Heart left ventricle (tissue), 16 donors: ENCODE results near the gene NT5C2. TPM values are rescaled to one million over a fixed set of nuclear protein-coding genes. Genes with fewer than 3 reads are reported as not detected.
"Not testable (repeated sequence)": the region's sequence is repeated elsewhere in the genome, so short reads cannot be mapped to it uniquely, and the experiment has no call there.

Source experiments
- ATAC-seq, 4 donors: fragments of 200-7000 bp; cut with Tn5 transposase; one replicate each; pipeline ENCODE4 v1.9.1; 2020 to 2022; ENCODE audit warnings: moderate library complexity in 4 of 4, mild to moderate bottlenecking in 3 of 4, moderate number of reproducible peaks in 1 of 4
- DNase-seq, 5 donors: peaks; one replicate each; pipeline ENCODE4 v3.0.0-alpha.2; 2020
- H3K27ac ChIP-seq, 12 donors: fragments of 200-600 bp; sonication (generic) in 4 of 12; one replicate each; pipeline versions ENCODE4 v1.5.0 to v1.8.0; 2016 to 2022; ENCODE audit warnings: mild to moderate bottlenecking in 2 of 12
- H3K27me3 ChIP-seq, 9 donors: fragments of 200-600 bp; sonication (generic) in 2 of 9; one replicate each; pipeline versions ENCODE4 v1.5.1 to v1.8.0; 2016 to 2022; ENCODE audit warnings: mild to moderate bottlenecking in 3 of 9
- H3K36me3 ChIP-seq, 9 donors: fragments of 200-600 bp; sonication (generic) in 2 of 9; one replicate each; pipeline versions ENCODE4 v1.5.0 to v1.8.0; 2018 to 2022; ENCODE audit warnings: mild to moderate bottlenecking in 2 of 9
- H3K4me1 ChIP-seq, 12 donors: fragments of 200-600 bp; sonication (generic) in 4 of 12; one replicate each; pipeline versions ENCODE4 v1.5.0 to v1.8.0; 2016 to 2022; ENCODE audit warnings: mild to moderate bottlenecking in 3 of 12
- H3K4me3 ChIP-seq, 12 donors: fragments of 200-600 bp; sonication (generic) in 4 of 12; one replicate each; pipeline versions ENCODE4 v1.5.0 to v1.8.0; 2017 to 2022; ENCODE audit warnings: mild to moderate bottlenecking in 9 of 12, moderate library complexity in 4 of 12
- H3K9me3 ChIP-seq, 12 donors: fragments of 200-600 bp; sonication (generic) in 4 of 12; one replicate each; pipeline versions ENCODE4 v1.5.0 to v1.8.0; 2016 to 2022; ENCODE audit warnings: mild to moderate bottlenecking in 1 of 12
- POLR2A ChIP-seq, 2 donors: fragments of 450-650 bp; IDR thresholded peaks; one replicate each; pipeline ENCODE4 v1.6.1; 2017; ENCODE audit warnings: antibody characterized with exemption in 2 of 2, mild to moderate bottlenecking in 2 of 2, moderate library complexity in 2 of 2
- WGBS, 4 donors: extraction: QIAGEN DNeasy Blood & Tissue Kit in 2 of 4; methylation state at CpG; one replicate each; pipeline versions ENCODE4 v1.1.5 to v1.1.7; 2013 to 2018; 5-methylcytosine and 5-hydroxymethylcytosine counted together
- intact Hi-C, 10 donors: fragments of 100-400 bp; cut with DNase I; formaldehyde crosslinking; loops; one replicate each; pipeline versions ENCODE4 v1.11.1 to v1.14.2; 2022
- polyA plus RNA-seq, 2 donors: library from polyadenylated mRNA; stranded (reverse); fragments of 200-250 nt; gene quantifications; one replicate each; pipeline ENCODE4 v1.2.3, GENCODE V29; 2013
- total RNA-seq, 9 donors: library from RNA; depleted of rRNA in 2 of 9; stranded (reverse); fragments of >200 nt in 2 of 9; fragmentation: NEBNext Ultra II Directional in 3 of 9; extraction: Animal tissue kit (Norgen Biotek cat#: 25700) in 3 of 9; gene quantifications; one replicate each; pipeline versions ENCODE4 v1.1.0 to v1.2.4, GENCODE V29; 2016 to 2023
- TF ChIP-seq, protein P1 (sequence below), 12 donors: fragments of 200-600 bp; sonication (generic) in 4 of 12; IDR thresholded peaks; one replicate each; pipeline versions ENCODE4 v1.5.0 to v1.8.0; 2018 to 2022; ENCODE audit warnings: antibody characterized with exemption in 12 of 12, mild to moderate bottlenecking in 5 of 12
- donor health status: ischemic (EF 13 %, LVEDD 7.1; RV severe dilation, severe dysfunction).
- donor health status: healthy with polysubstance abuse.
- donor health status: DM: no; HTN: yes; CAD: no.
- donor health status: DM: no; HTN: no; CAD: no.
- donor health status: ischemic (EF 25% LVEDD 6.9; RV normal size, moderate dysfunction).
- donor health status: ischemic (EF 25% LVEDD 5.7; RV mildly dilated, moderate dysfunction).
- donor health status: healthy.
- donor health status: DM: yes; HTN: yes; CAD: no.
- donor health status: ischemic (EF 35%, LVEDD 5.7; RV mildly dilated, moderate dysfunction).
- donor health status: nonischemic (EF 11% LVEDD 7.7; RV severe dilation, severe dysfunction).
- donor health status: DM: yes; HTN: yes; CAD: no.
- donor health status: PGD.
- donor health status: ischemic (EF 29% LVEDD 5.4; RV normal size, mild dysfunction).
- donor health status: nonischemic (EF 23%, LVEDD 6.1; RV moderate dilation, normal function).

The NT5C2 gene
- total and polyA plus RNA-seq, 11 donors: 26.2 to 70.6 (median 43.6) TPM

DNA sequence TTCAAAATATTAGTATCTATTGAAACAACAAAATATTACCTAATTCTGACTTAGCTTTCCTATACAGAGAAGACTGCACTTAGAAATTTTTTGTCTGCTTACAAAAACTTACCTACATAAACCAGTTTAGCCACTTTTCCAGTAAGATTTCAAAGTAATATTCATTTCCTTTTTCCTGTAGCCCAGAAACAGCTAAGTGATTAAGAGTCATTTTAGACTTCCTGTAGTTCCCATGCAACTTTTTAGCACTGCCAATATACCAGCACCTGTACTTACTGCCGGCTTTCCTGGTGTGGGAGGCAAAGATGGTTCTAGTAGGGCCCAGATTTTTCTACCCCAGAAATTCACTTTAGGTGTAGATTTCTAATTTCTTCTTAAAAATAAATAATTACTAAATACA lies 21.8 kb downstream of the NT5C2 start:
- intact Hi-C loops: no loop called here
- Histone ChIP-seq H3K4me1 (peaks cover 0 to 10% (median 2%) of the 10 kb centered on the region in 12 donors), H3K36me3 (peaks cover 0 to 97% (median 78%) of the 10 kb centered on the region in 9 donors), H3K27ac (peak overlapping the region in 1 of 12 donors; percentile 8), H3K27me3 (no peaks in the 10 kb centered on the region), H3K9me3 (no peaks in the 10 kb centered on the region), H3K4me3 (no peak overlapping the region)
- 55 to 71% (median 59%) methylated on average over 1 of the region's 1 CpG for WGBS, 4 donors
- no peak for TF ChIP-seq POLR2A (IDR thresholded peaks at IDR 0.05)
- TF ChIP-seq, protein P1, sequence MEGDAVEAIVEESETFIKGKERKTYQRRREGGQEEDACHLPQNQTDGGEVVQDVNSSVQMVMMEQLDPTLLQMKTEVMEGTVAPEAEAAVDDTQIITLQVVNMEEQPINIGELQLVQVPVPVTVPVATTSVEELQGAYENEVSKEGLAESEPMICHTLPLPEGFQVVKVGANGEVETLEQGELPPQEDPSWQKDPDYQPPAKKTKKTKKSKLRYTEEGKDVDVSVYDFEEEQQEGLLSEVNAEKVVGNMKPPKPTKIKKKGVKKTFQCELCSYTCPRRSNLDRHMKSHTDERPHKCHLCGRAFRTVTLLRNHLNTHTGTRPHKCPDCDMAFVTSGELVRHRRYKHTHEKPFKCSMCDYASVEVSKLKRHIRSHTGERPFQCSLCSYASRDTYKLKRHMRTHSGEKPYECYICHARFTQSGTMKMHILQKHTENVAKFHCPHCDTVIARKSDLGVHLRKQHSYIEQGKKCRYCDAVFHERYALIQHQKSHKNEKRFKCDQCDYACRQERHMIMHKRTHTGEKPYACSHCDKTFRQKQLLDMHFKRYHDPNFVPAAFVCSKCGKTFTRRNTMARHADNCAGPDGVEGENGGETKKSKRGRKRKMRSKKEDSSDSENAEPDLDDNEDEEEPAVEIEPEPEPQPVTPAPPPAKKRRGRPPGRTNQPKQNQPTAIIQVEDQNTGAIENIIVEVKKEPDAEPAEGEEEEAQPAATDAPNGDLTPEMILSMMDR (IDR thresholded peaks at IDR 0.05): no peak
- ATAC-seq (no peak), DNase-seq (no peak)

DNA sequence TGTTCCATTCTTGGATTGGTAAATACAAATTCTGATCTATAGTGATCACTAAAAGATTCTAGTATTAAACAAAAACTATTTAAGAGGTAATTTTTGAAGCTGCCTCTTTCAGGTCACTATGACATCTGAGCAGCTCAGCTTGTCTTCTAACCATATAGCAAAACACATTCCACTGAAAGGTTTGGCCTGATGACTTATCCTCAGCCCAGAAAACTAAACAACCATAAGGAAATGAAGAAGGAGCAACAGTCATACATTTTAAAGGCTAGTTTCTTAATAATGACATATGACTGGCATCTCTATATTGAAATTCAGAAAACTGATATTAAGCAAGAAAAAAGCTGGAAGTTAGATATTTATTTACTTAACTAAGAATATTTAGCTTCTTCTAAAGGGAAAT lies 24.6 kb downstream of the NT5C2 start:
- intact Hi-C loops: no loop called here
- Histone ChIP-seq H3K27me3 (no peaks in the 10 kb centered on the region), H3K9me3 (peaks cover 0 to 6% (median 0%) of the 10 kb centered on the region in 12 donors), H3K4me3 (no peak overlapping the region), H3K27ac (no peak overlapping the region), H3K4me1 (peaks cover 0 to 4% (median 0%) of the 10 kb centered on the region in 12 donors), H3K36me3 (peaks cover 0 to 96% (median 83%) of the 10 kb centered on the region in 9 donors)
- DNase-seq (no peak), ATAC-seq (no peak)
- TF ChIP-seq, protein P1 (IDR thresholded peaks at IDR 0.05): no peak
- TF ChIP-seq POLR2A (IDR thresholded peaks at IDR 0.05): no peak

DNA sequence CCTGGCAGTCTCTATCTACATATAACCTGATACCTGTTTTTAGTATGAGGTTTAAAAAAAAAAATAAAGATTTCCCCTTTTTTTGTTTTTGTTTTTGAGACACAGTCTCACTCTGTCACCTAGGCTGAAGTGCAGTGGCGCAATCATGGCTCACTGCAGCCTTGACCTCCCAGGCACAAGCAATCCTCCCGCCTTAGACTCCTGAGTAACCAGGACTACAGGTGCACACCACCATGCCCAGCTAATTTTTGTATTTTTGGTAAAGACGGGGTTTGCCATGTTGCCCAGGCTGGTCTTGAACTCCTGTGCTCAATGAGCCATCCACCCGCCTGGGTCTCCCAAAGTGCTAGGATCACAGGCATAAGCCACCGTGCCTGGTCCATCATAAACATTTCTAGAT lies 25.5 kb downstream of the NT5C2 start:
- H3K27me3 ChIP-seq, ATAC-seq, H3K4me1 ChIP-seq, H3K4me3 ChIP-seq, DNase-seq, intact Hi-C loops, H3K9me3 ChIP-seq, H3K27ac ChIP-seq: not testable (repeated sequence)
- peaks cover 0 to 96% (median 80%) of the 10 kb centered on the region in 9 donors for H3K36me3 ChIP-seq
- 97 to 99% (median 98%) methylated on average over 5 of the region's 5 CpGs for WGBS, 4 donors

DNA sequence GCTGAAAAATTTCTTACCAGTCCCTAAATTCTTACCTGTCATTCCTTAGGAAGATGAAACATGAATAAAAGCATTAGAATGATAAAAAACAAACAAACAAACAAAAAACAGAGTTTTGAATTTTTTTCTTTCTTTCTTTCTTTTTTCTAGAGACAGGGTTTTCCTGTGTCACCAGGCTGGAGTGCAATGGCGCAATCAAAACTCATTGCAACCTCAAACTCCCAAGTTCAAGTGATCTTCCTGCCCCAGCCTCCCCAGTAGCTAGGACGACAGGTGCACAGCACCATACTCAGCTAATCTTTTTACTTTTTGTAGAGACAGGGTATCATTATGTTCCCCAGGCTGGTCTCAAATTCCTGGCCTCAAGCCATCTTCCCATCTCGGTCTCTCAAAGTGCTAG lies 26.5 kb downstream of the NT5C2 start:
- H3K36me3 ChIP-seq: peaks cover 0 to 96% (median 76%) of the 10 kb centered on the region in 9 donors
- no peak for ATAC-seq
- H3K27me3 ChIP-seq: no peaks in the 10 kb centered on the region
- DNase-seq: no peak
- intact Hi-C loops: no loop called here
- 82 to 88% (median 88%) methylated on average over 3 of the region's 3 CpGs for WGBS, 4 donors
- H3K4me3 ChIP-seq: no peak overlapping the region
- H3K27ac ChIP-seq: no peak overlapping the region
- TF ChIP-seq POLR2A (IDR thresholded peaks at IDR 0.05): no peak
- TF ChIP-seq, protein P1 (IDR thresholded peaks at IDR 0.05): no peak
- H3K4me1 ChIP-seq: peaks cover 0 to 4% (median 0%) of the 10 kb centered on the region in 12 donors
- H3K9me3 ChIP-seq: peaks cover 0 to 10% (median 0%) of the 10 kb centered on the region in 12 donors

DNA sequence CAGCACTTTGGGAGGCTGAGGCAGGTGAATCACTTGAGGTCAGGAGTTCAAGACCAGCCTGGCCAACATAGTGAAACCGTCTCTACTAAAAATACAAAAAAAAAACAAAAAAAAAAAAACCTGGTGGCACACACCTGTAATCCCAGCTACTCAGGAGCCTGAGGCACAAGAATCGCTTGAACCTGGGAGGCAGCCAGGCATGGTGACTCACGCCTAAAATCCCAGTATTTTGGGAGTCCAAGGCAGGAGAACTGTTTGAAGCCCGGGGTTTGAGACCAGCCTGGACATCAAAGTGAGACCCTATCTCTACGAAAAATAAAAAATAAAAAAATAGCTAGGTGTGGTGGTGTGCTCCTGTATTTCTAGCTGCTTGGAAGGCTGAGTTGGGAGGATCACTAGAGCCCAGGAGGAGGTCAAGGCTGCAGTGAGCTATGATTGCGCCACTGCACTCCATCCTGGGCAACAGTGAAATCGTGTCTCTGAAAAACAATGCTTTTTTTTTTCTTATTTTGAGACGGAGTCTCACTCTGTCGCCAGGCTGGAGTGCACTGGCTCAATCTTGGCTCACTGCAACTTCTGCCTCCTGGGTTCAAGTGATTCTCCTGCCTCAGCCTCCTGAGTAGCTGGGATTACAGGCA lies 29.2 kb downstream of the NT5C2 start:
- Histone ChIP-seq H3K36me3 (peaks cover 0 to 88% (median 60%) of the 10 kb centered on the region in 9 donors), H3K9me3 (peaks cover 0 to 11% (median 0%) of the 10 kb centered on the region in 12 donors)
- H3K4me1 ChIP-seq, H3K27me3 ChIP-seq, H3K4me3 ChIP-seq, H3K27ac ChIP-seq, ATAC-seq, intact Hi-C loops, DNase-seq: not testable (repeated sequence)
- 93 to 98% (median 97%) methylated on average over 9 of the region's 9 CpGs for WGBS, 4 donors
